ENCODE results near the gene KAT8. TPM values are rescaled to one million over a fixed set of nuclear protein-coding genes. Genes with fewer than 3 reads are reported as not detected.

KAT8 gene
- total and polyA plus RNA-seq, 2 of the 13 experiments (the other 11 are each of a cell fraction or from before 2014, with no cell fraction given): 79.0 to 84.2 TPM

GRCh38 chr16:31147574-31147973, 30.1 kb downstream of the KAT8 start:
- WGBS (ENCODE audit: low lambda C conversion rate): 46% methylated on average over 3 of the region's 3 CpGs
- H3K36me3 ChIP-seq (replicated peaks in 1 of 2; ENCODE audit: control insufficient read depth in 1 of 2, insufficient read depth in 2 of 2, low read length in 2 of 2): no peaks in the 10 kb centered on the region
- BruUV-seq (replicated peaks): no TSS peak
- peaks cover 0 to 33% of the 10 kb centered on the region in 2 experiments; a peak in 4 of 5 replicates for H3K27me3 ChIP-seq (ENCODE audit: control insufficient read depth in 1 of 2, insufficient read depth in 2 of 2, low read length in 2 of 2)
- DNase-seq (ENCODE audit: low spot score) (no peak), FAIRE-seq (no peak), ATAC-seq (no peak)
- no peak for TF ChIP-seq NFYB (CRISPR knock-in tag; IDR thresholded peaks at IDR 0.05)
- TF ChIP-seq ATF4 (CRISPR knock-in tag; IDR thresholded peaks at IDR 0.05): no peak
- no peak for TF ChIP-seq ZNF431 (CRISPR knock-in tag; IDR thresholded peaks at IDR 0.05; ENCODE audit: borderline replicate concordance, low read depth)
- TF ChIP-seq ZNF281 (CRISPR knock-in tag; IDR thresholded peaks at IDR 0.05; ENCODE audit: borderline replicate concordance): no peak
- no peak for TF ChIP-seq ZNF333 (CRISPR knock-in tag; IDR thresholded peaks at IDR 0.05; ENCODE audit: borderline replicate concordance)
- no peak for TF ChIP-seq ZNF652 (CRISPR knock-in tag; IDR thresholded peaks at IDR 0.05; ENCODE audit: borderline replicate concordance, low read depth)
- no peak for TF ChIP-seq POGZ (CRISPR knock-in tag; IDR thresholded peaks at IDR 0.05)
- no peak for TF ChIP-seq ZNF776 (CRISPR knock-in tag; IDR thresholded peaks at IDR 0.05)
- no peak for TF ChIP-seq SRSF4 (IDR thresholded peaks at IDR 0.05; ENCODE audit: low read depth, low read length, poor library complexity, severe bottlenecking)
- TF ChIP-seq ELK4 (CRISPR knock-in tag; IDR thresholded peaks at IDR 0.05; ENCODE audit: borderline replicate concordance): no peak
- TF ChIP-seq GLMP (CRISPR knock-in tag; IDR thresholded peaks at IDR 0.05; ENCODE audit: borderline replicate concordance): no peak
- ChIA-PET POLR2A (interaction anchor here (0.6 to 1.6 kb wide), 2 partner anchors 9 to 30 kb away, joined by 3 read pairs; partner anchors contain the start of gene KAT8), CTCF (ENCODE audit: low intra/inter-chr PET ratio, low total read pairs) (no interaction called here)
- H4K20me1 ChIP-seq (ENCODE audit: insufficient read depth, low read length): no peaks in the 10 kb centered on the region
- peaks cover 48% of the 10 kb centered on the region for H3K4me1 ChIP-seq (ENCODE audit: insufficient read depth, low read length)
- H3K79me2 ChIP-seq (ENCODE audit: insufficient read depth, low read length): no peaks in the 10 kb centered on the region
- no peak overlapping the region for H2AFZ ChIP-seq (ENCODE audit: low read length)
- H3K9me3 ChIP-seq (ENCODE audit: low read length): no peaks in the 10 kb centered on the region
- in situ Hi-C loops (cut with HindIII; ENCODE audit: extremely low pct_ligation_motif_present, low pct_unique_long_range_greater_than_20kb): no loop called here
- intact Hi-C loops (cut with micrococcal nuclease; ENCODE audit: unreplicated experiment): loop anchor here (10.0 kb wide), 1 partner anchor 193 kb away; the partner anchor contains the start of gene SETD1A
- no peak overlapping the region for H3K4me3 ChIP-seq (replicated peaks in 1 of 3; ENCODE audit: insufficient read depth in 1 of 3, low read depth in 2 of 3, low read length in 3 of 3)
- H3K9ac ChIP-seq (ENCODE audit: insufficient read depth, low read depth, low read length): no peak overlapping the region
- H3K4me2 ChIP-seq (ENCODE audit: low read depth, low read length): no peak overlapping the region
- H3K27ac ChIP-seq (ENCODE audit: extremely low read length, insufficient read depth, low read length): no peak overlapping the region

Data from HepG2 (cell line).